Measurements from ENCODE around the gene UBE2V1. TPM values are rescaled to one million over a fixed set of nuclear protein-coding genes. Genes with fewer than 3 reads are reported as not detected.

UBE2V1 gene
- total and polyA plus RNA-seq, 2 of the 13 experiments (the other 11 are each of a cell fraction or from before 2014, with no cell fraction given) = 81.3 to 132 TPM

GRCh38 chr20:50093240-50093639 is 19.7 kb downstream of the UBE2V1 start:
- intact Hi-C loops (cut with micrococcal nuclease; ENCODE audit: unreplicated experiment) (no loop called here), in situ Hi-C loops (cut with HindIII; ENCODE audit: extremely low pct_ligation_motif_present, low pct_unique_long_range_greater_than_20kb) (no loop called here)
- TF ChIP-seq ZNF598 (CRISPR knock-in tag; IDR thresholded peaks at IDR 0.05; ENCODE audit: borderline replicate concordance) = no peak
- TF ChIP-seq POGK (CRISPR knock-in tag; conservative IDR thresholded peaks at IDR 0.05) = no peak
- no peak for TF ChIP-seq AGO2 (optimal IDR thresholded peaks at IDR 0.05; ENCODE audit: low read depth, low read length)
- 0 out of 2 replicates have a peak, but pooled peaks have one; percentile 36 for TF ChIP-seq ZFP90 (CRISPR knock-in tag; IDR thresholded peaks at IDR 0.05; ENCODE audit: borderline replicate concordance)
- no peak for TF ChIP-seq ZNF83 (CRISPR knock-in tag; IDR thresholded peaks at IDR 0.05; ENCODE audit: borderline replicate concordance)
- no peak for TF ChIP-seq GATAD1 (CRISPR knock-in tag; IDR thresholded peaks at IDR 0.05)
- no peak for TF ChIP-seq TFDP1 (CRISPR knock-in tag; IDR thresholded peaks at IDR 0.05; ENCODE audit: borderline replicate concordance)
- no peak for TF ChIP-seq SMAD1 (CRISPR knock-in tag; IDR thresholded peaks at IDR 0.05; ENCODE audit: borderline replicate concordance, low read depth)
- ATAC-seq (no peak), DNase-seq (ENCODE audit: low spot score) (no peak), FAIRE-seq (no peak)
- Histone ChIP-seq H3K79me2 (ENCODE audit: insufficient read depth, low read length) (peaks cover 63% of the 10 kb centered on the region), H3K36me3 (replicated peaks in 1 of 2; ENCODE audit: control insufficient read depth in 1 of 2, insufficient read depth in 2 of 2, low read length in 2 of 2) (peaks cover 41 to 80% of the 10 kb centered on the region in 2 experiments), H3K4me1 (ENCODE audit: insufficient read depth, low read length) (peaks cover 11% of the 10 kb centered on the region), H3K9me3 (ENCODE audit: low read length) (no peaks in the 10 kb centered on the region), H4K20me1 (ENCODE audit: insufficient read depth, low read length) (peaks cover 25% of the 10 kb centered on the region), H3K27me3 (ENCODE audit: control insufficient read depth in 1 of 2, insufficient read depth in 2 of 2, low read length in 2 of 2) (no peaks in the 10 kb centered on the region), H2AFZ (ENCODE audit: low read length) (no peak overlapping the region), H3K27ac (ENCODE audit: extremely low read length, insufficient read depth, low read length) (no peak overlapping the region), H3K4me3 (replicated peaks in 1 of 3; ENCODE audit: insufficient read depth in 1 of 3, low read depth in 2 of 3, low read length in 3 of 3) (no peak overlapping the region), H3K4me2 (ENCODE audit: low read depth, low read length) (no peak overlapping the region), H3K9ac (ENCODE audit: insufficient read depth, low read depth, low read length) (no peak overlapping the region)
- ChIA-PET POLR2A (interaction anchor here (0.6 to 1.7 kb wide), 2 partner anchors 15 to 17 kb away, joined by 3 read pairs; no protein-coding TSS in a partner anchor), CTCF (ENCODE audit: low intra/inter-chr PET ratio, low total read pairs) (no interaction called here)
- no TSS peak for BruUV-seq (replicated peaks)
- WGBS (ENCODE audit: low lambda C conversion rate) = 94% methylated on average over 2 of the region's 2 CpGs
